Mesenchymal stem cell (in vitro differentiated cells and primary cell): ENCODE data around the gene FYB2.

ENCODE experiments used
- DNase-seq: peaks from one replicate; pipeline ENCODE4 v3.0.0-alpha.2; 2013
- H2AFZ ChIP-seq: one replicate; pipeline ENCODE4 v1.6.1; 2013; ENCODE audit warnings: low read depth, mild to moderate bottlenecking, control low read depth, inconsistent platforms, low read length, moderate library complexity
- H2AK5ac ChIP-seq: 2 replicates; pipeline ENCODE4 v1.6.1; 2013; ENCODE audit warnings: low read length, moderate library complexity, mild to moderate bottlenecking, inconsistent platforms; ENCODE audit not compliant: severe bottlenecking
- H2BK120ac ChIP-seq: one replicate; pipeline ENCODE4 v1.6.1; 2013; ENCODE audit warnings: low read depth, mild to moderate bottlenecking, inconsistent platforms, low read length, moderate library complexity
- H2BK12ac ChIP-seq, 2 experiments: one replicate each; pipeline ENCODE4 v1.6.1; 2013; ENCODE audit warnings: inconsistent platforms in 2 of 2, low read length in 2 of 2, mild to moderate bottlenecking in 2 of 2, moderate library complexity in 2 of 2, control low read depth in 1 of 2
- H2BK15ac ChIP-seq: one replicate; pipeline ENCODE4 v1.6.1; 2013; ENCODE audit warnings: mild to moderate bottlenecking, low read depth, inconsistent platforms; ENCODE audit not compliant: poor library complexity, severe bottlenecking
- H2BK5ac ChIP-seq: 2 replicates; pipeline ENCODE4 v1.6.1; 2013; ENCODE audit warnings: low read depth, mild to moderate bottlenecking, low read length, control low read depth, inconsistent platforms; ENCODE audit not compliant: poor library complexity, severe bottlenecking
- H3K14ac ChIP-seq, 2 experiments: one replicate each; pipeline ENCODE4 v1.6.1; 2013; ENCODE audit warnings: inconsistent platforms in 2 of 2, low read length in 2 of 2, control low read depth in 1 of 2, mild to moderate bottlenecking in 1 of 2, moderate library complexity in 1 of 2
- H3K18ac ChIP-seq, 2 experiments: one replicate each; pipeline ENCODE4 v1.6.1; 2013; ENCODE audit warnings: inconsistent platforms in 2 of 2, low read length in 2 of 2, control low read depth in 1 of 2, low read depth in 1 of 2, mild to moderate bottlenecking in 1 of 2
- H3K23ac ChIP-seq, 2 experiments: one replicate each; pipeline ENCODE4 v1.6.1; 2013; ENCODE audit warnings: inconsistent platforms in 2 of 2, low read length in 2 of 2, mild to moderate bottlenecking in 2 of 2, moderate library complexity in 2 of 2, control low read depth in 1 of 2
- H3K27ac ChIP-seq: 2 replicates; pipeline ENCODE4 v1.5.1; 2013; ENCODE audit warnings: mild to moderate bottlenecking, moderate library complexity, low read length, control low read depth, inconsistent platforms; ENCODE audit not compliant: poor library complexity, severe bottlenecking
- H3K27me3 ChIP-seq, 2 experiments: 2 replicates each; pipeline versions ENCODE4 v1.6.1 to v1.7.0; 2013; ENCODE audit warnings: low read length in 2 of 2, mild to moderate bottlenecking in 2 of 2, moderate library complexity in 2 of 2, control low read depth in 1 of 2, inconsistent platforms in 1 of 2; ENCODE audit not compliant: control insufficient read depth in 1 of 2, insufficient read depth in 1 of 2
- H3K36me3 ChIP-seq, 2 experiments: 2 replicates each; pipeline versions ENCODE4 v1.6.1 to v1.7.0; 2013; ENCODE audit warnings: low read length in 2 of 2, control low read depth in 1 of 2, inconsistent platforms in 1 of 2, low read depth in 1 of 2, mild to moderate bottlenecking in 1 of 2; ENCODE audit not compliant: insufficient read depth in 2 of 2, control insufficient read depth in 1 of 2
- H3K4ac ChIP-seq, 2 experiments: one replicate each; pipeline ENCODE4 v1.6.1; 2013; ENCODE audit warnings: inconsistent platforms in 2 of 2, low read length in 2 of 2, mild to moderate bottlenecking in 2 of 2, moderate library complexity in 2 of 2, control low read depth in 1 of 2, low read depth in 1 of 2
- H3K4me1 ChIP-seq: 2 replicates; pipeline ENCODE4 v1.6.1; 2013; ENCODE audit warnings: low read depth, low read length, control low read depth; ENCODE audit not compliant: control insufficient read depth, insufficient read depth
- H3K4me2 ChIP-seq: 2 replicates; pipeline ENCODE4 v1.6.1; 2013; ENCODE audit warnings: low read length, mild to moderate bottlenecking, inconsistent platforms; ENCODE audit not compliant: poor library complexity, severe bottlenecking
- H3K4me3 ChIP-seq, 2 experiments: 2 replicates each; pipeline versions ENCODE4 v1.5.1 to v1.7.0; 2013; ENCODE audit warnings: low read length in 2 of 2, mild to moderate bottlenecking in 2 of 2, control low read depth in 1 of 2, low read depth in 1 of 2; ENCODE audit not compliant: insufficient read depth in 1 of 2
- H3K79me1 ChIP-seq: replicated peaks from 2 replicates; pipeline ENCODE4 v1.6.1; 2013; ENCODE audit warnings: mild to moderate bottlenecking, control low read depth, low read length, inconsistent platforms; ENCODE audit not compliant: poor library complexity, severe bottlenecking
- H3K9ac ChIP-seq: 2 replicates; pipeline ENCODE4 v1.7.0; 2013; ENCODE audit warnings: mild to moderate bottlenecking, low read length, moderate library complexity
- H3K9me3 ChIP-seq: 2 replicates; pipeline ENCODE4 v1.7.0; 2013; ENCODE audit warnings: mild to moderate bottlenecking, low read length; ENCODE audit not compliant: control insufficient read depth
- H4K8ac ChIP-seq: one replicate; pipeline ENCODE4 v1.6.1; 2013; ENCODE audit warnings: inconsistent platforms, mild to moderate bottlenecking, low read length, moderate library complexity
- H4K91ac ChIP-seq: one replicate; pipeline ENCODE4 v1.6.1; 2013; ENCODE audit warnings: mild to moderate bottlenecking, low read length, inconsistent platforms
- WGBS: methylation state at CpG from one replicate; pipeline ENCODE4 v1.1.7; 2013; ENCODE audit warnings: mixed read lengths; 5-methylcytosine and 5-hydroxymethylcytosine counted together

FYB2 gene

GRCh38 chr1:56675763-56676162 is 143.4 kb downstream of the FYB2 start:
- H2BK12ac ChIP-seq = no peak overlapping the region
- no peaks in the 10 kb centered on the region for H3K27me3 ChIP-seq
- H2BK120ac ChIP-seq = no peak overlapping the region
- H3K14ac ChIP-seq = no peak overlapping the region
- no peak overlapping the region for H3K4me2 ChIP-seq
- H2AFZ ChIP-seq = no peak overlapping the region
- H4K8ac ChIP-seq = no peak overlapping the region
- no peak overlapping the region for H3K4me3 ChIP-seq
- H3K9me3 ChIP-seq = no peaks in the 10 kb centered on the region
- no peak for DNase-seq
- H3K27ac ChIP-seq = no peak overlapping the region
- no peak overlapping the region for H3K4ac ChIP-seq
- H2BK15ac ChIP-seq = no peak overlapping the region
- H4K91ac ChIP-seq = no peak overlapping the region
- no peak overlapping the region for H3K9ac ChIP-seq
- no peak overlapping the region for H3K18ac ChIP-seq
- H3K79me1 ChIP-seq = peaks cover 11% of the 10 kb centered on the region
- no peaks in the 10 kb centered on the region for H3K4me1 ChIP-seq
- no peak overlapping the region for H2AK5ac ChIP-seq
- no peak overlapping the region for H2BK5ac ChIP-seq
- no peaks in the 10 kb centered on the region for H3K36me3 ChIP-seq
- no peak overlapping the region for H3K23ac ChIP-seq

- no peak overlapping the region for H3K4ac ChIP-seq
- H4K8ac ChIP-seq = no peak overlapping the region
- no peaks in the 10 kb centered on the region for H3K9me3 ChIP-seq
- no peak overlapping the region for H3K18ac ChIP-seq
- 94% methylated on average over 1 of the region's 1 CpG for WGBS
- no peak overlapping the region for H3K23ac ChIP-seq
- no peak overlapping the region for H2AFZ ChIP-seq
- DNase-seq = no peak
- no peak overlapping the region for H3K14ac ChIP-seq
- H3K4me3 ChIP-seq = no peak overlapping the region
- H3K4me2 ChIP-seq = no peak overlapping the region
- no peak overlapping the region for H3K27ac ChIP-seq
- H2AK5ac ChIP-seq = no peak overlapping the region
- H2BK120ac ChIP-seq = no peak overlapping the region
- H3K27me3 ChIP-seq = no peaks in the 10 kb centered on the region
- H3K36me3 ChIP-seq = no peaks in the 10 kb centered on the region
- H2BK5ac ChIP-seq = no peak overlapping the region
- no peak overlapping the region for H2BK12ac ChIP-seq
- no peak overlapping the region for H2BK15ac ChIP-seq
- H3K9ac ChIP-seq = no peak overlapping the region
- H3K79me1 ChIP-seq = peaks cover 16% of the 10 kb centered on the region
- no peaks in the 10 kb centered on the region for H3K4me1 ChIP-seq
- H4K91ac ChIP-seq = no peak overlapping the region
Observed at GRCh38 chr1:56672579-56672978, 146.6 kb downstream of the FYB2 start.

GRCh38 chr1:56671542-56671941 is 147.7 kb downstream of the FYB2 start:
- 100% methylated on average over 2 of the region's 2 CpGs for WGBS
- no peak overlapping the region for H2BK15ac ChIP-seq
- H4K8ac ChIP-seq = no peak overlapping the region
- H3K4me1 ChIP-seq = no peaks in the 10 kb centered on the region
- H3K9ac ChIP-seq = no peak overlapping the region
- H3K36me3 ChIP-seq = no peaks in the 10 kb centered on the region
- H3K18ac ChIP-seq = no peak overlapping the region
- H2BK12ac ChIP-seq = no peak overlapping the region
- no peak overlapping the region for H3K23ac ChIP-seq
- no peak overlapping the region for H3K14ac ChIP-seq
- no peak overlapping the region for H3K27ac ChIP-seq
- no peaks in the 10 kb centered on the region for H3K9me3 ChIP-seq
- H4K91ac ChIP-seq = no peak overlapping the region
- H3K4me3 ChIP-seq = no peak overlapping the region
- no peaks in the 10 kb centered on the region for H3K27me3 ChIP-seq
- H3K4me2 ChIP-seq = no peak overlapping the region
- peak overlapping the region; percentile 70 for H2BK5ac ChIP-seq
- DNase-seq = no peak
- peaks cover 15% of the 10 kb centered on the region for H3K79me1 ChIP-seq
- H3K4ac ChIP-seq = no peak overlapping the region
- H2AK5ac ChIP-seq = no peak overlapping the region
- no peak overlapping the region for H2BK120ac ChIP-seq
- H2AFZ ChIP-seq = no peak overlapping the region

- Histone ChIP-seq H2BK12ac (no peak overlapping the region), H3K79me1 (peaks cover 15% of the 10 kb centered on the region), H3K36me3 (no peaks in the 10 kb centered on the region), H4K8ac (no peak overlapping the region), H3K27me3 (no peaks in the 10 kb centered on the region), H2AK5ac (no peak overlapping the region), H2BK5ac (no peak overlapping the region), H3K27ac (no peak overlapping the region), H3K18ac (no peak overlapping the region), H3K9me3 (no peaks in the 10 kb centered on the region), H2BK120ac (no peak overlapping the region), H2AFZ (no peak overlapping the region), H3K4me2 (no peak overlapping the region), H3K4me1 (no peaks in the 10 kb centered on the region), H4K91ac (no peak overlapping the region), H2BK15ac (no peak overlapping the region), H3K4ac (no peak overlapping the region), H3K9ac (no peak overlapping the region), H3K4me3 (no peak overlapping the region), H3K23ac (no peak overlapping the region), H3K14ac (no peak overlapping the region)
- DNase-seq = no peak
- 100% methylated on average over 1 of the region's 4 CpGs for WGBS
Observed at GRCh38 chr1:56671085-56671484, 148.1 kb downstream of the FYB2 start.
